GM12878 (cell line): ENCODE measurements around the gene SLC35A1. TPM values are rescaled to one million over a fixed set of nuclear protein-coding genes. Genes with fewer than 3 reads are reported as not detected.

Experiments used
- ATAC-seq: fragments of 200-7000 bp; cut with Tn5 transposase; 3 replicates; pipeline ENCODE4 v1.9.1; 2020; ENCODE audit warnings: mild to moderate bottlenecking, moderate library complexity
- BruUV-seq: library from RNA; stranded (reverse); fragments of 400-500 nt; replicated peaks from 2 replicates; lab custom pipeline; 2021; lab: Mats Ljungman, UMichigan
- CTCF ChIA-PET: fragments of 300-600 bp; sonication (Branson Sonifier 250); formaldehyde crosslinking; extraction: SDS; loops from one replicate; lab custom pipeline; 2021; ENCODE audit warnings: inconsistent platforms; lab: Yijun Ruan, JAX
- POLR2A ChIA-PET: fragments of 350-600 bp; formaldehyde crosslinking; extraction: SDS; loops from one replicate; lab custom pipeline; 2021; ENCODE audit warnings: inconsistent platforms; lab: Charles Lee
- RAD21 ChIA-PET: fragments of 300-600 bp; sonication (Branson Sonifier 250); formaldehyde crosslinking; loops from one replicate; lab custom pipeline; 2023; ENCODE audit warnings: antibody characterized with exemption; ENCODE audit not compliant: unreplicated experiment; lab: Charles Lee
- SMC1A ChIA-PET: fragments of 300-600 bp; sonication (Branson Sonifier 250); formaldehyde crosslinking; loops from one replicate; lab custom pipeline; 2023; ENCODE audit not compliant: unreplicated experiment, uncharacterized antibody; lab: Charles Lee
- DNase-seq: peaks from one replicate; pipeline ENCODE4 v3.0.0-alpha.2; 2011; ENCODE audit warnings: low read depth, low spot score
- FAIRE-seq: peaks from 3 replicates; lab custom pipeline; 2011; peaks lifted over from hg19 to GRCh38; lab: Jason Lieb, UNC
- H2AFZ ChIP-seq: 2 replicates; pipeline ENCODE4 v1.6.0; 2011; ENCODE audit warnings: low read depth, low read length, control low read depth; ENCODE audit not compliant: control insufficient read depth
- H3K27ac ChIP-seq: 2 replicates; pipeline ENCODE4 v1.5.1; 2011; ENCODE audit warnings: control low read depth; ENCODE audit not compliant: control insufficient read depth, insufficient read depth
- H3K27me3 ChIP-seq, 2 experiments: replicated peaks in 1 of 2; 2 replicates each; pipeline versions ENCODE4 v1.6.0 to v1.6.1; 2011; ENCODE audit warnings: low read length in 1 of 2; ENCODE audit not compliant: control insufficient read depth in 2 of 2, insufficient read depth in 2 of 2
- H3K36me3 ChIP-seq, 2 experiments: 2 replicates each; pipeline ENCODE4 v1.5.1; 2011; ENCODE audit warnings: low read length in 1 of 2; ENCODE audit not compliant: control insufficient read depth in 2 of 2, insufficient read depth in 2 of 2
- H3K4me1 ChIP-seq: 2 replicates; pipeline ENCODE4 v1.6.1; 2011; ENCODE audit warnings: mild to moderate bottlenecking, low read length, moderate library complexity, mixed read lengths; ENCODE audit not compliant: control insufficient read depth, insufficient read depth
- H3K4me2 ChIP-seq: 2 replicates; pipeline ENCODE4 v1.6.0; 2011; ENCODE audit warnings: control low read depth; ENCODE audit not compliant: control insufficient read depth, insufficient read depth
- H3K4me3 ChIP-seq: fragments of 200-600 bp; sonication (generic); 2 replicates; pipeline ENCODE4 v1.5.1; 2016
- H3K79me2 ChIP-seq: 2 replicates; pipeline ENCODE4 v1.6.0; 2011; ENCODE audit warnings: low read length; ENCODE audit not compliant: control insufficient read depth, insufficient read depth
- H3K9ac ChIP-seq: 2 replicates; pipeline ENCODE4 v1.8.0; 2011; ENCODE audit warnings: low read length, control low read depth, mixed read lengths; ENCODE audit not compliant: control insufficient read depth, insufficient read depth
- H3K9me3 ChIP-seq: replicated peaks from 3 replicates; pipeline ENCODE4 v1.5.1; 2011; ENCODE audit warnings: mild to moderate bottlenecking, low read length; ENCODE audit not compliant: control insufficient read depth, insufficient read depth
- H4K20me1 ChIP-seq: 2 replicates; pipeline ENCODE4 v1.6.0; 2011; ENCODE audit not compliant: control insufficient read depth, insufficient read depth
- BCL11A ChIP-seq: IDR thresholded peaks from 2 replicates; pipeline ENCODE4 v1.6.1; 2011; ENCODE audit warnings: low read depth, low read length
- CBX3 ChIP-seq: fragments of 200-600 bp; sonication (generic); IDR thresholded peaks from 2 replicates; pipeline ENCODE4 v1.6.1; 2016; ENCODE audit warnings: low read depth, borderline replicate concordance
- CHD2 ChIP-seq: IDR thresholded peaks from 2 replicates; pipeline ENCODE4 v1.6.1; 2011; ENCODE audit warnings: low read depth, low read length, improper control_type of control experiment, borderline replicate concordance
- IRF5 ChIP-seq: fragments of 450-650 bp; IDR thresholded peaks from 2 replicates; pipeline ENCODE4 v1.6.1; 2017; ENCODE audit warnings: borderline replicate concordance
- MLLT1 ChIP-seq: fragments of 450-650 bp; IDR thresholded peaks from 2 replicates; pipeline ENCODE4 v1.6.1; 2016; ENCODE audit warnings: mild to moderate bottlenecking
- MTA2 ChIP-seq: fragments of 450-650 bp; IDR thresholded peaks from 2 replicates; pipeline ENCODE4 v1.6.1; 2016; ENCODE audit warnings: low read depth, mild to moderate bottlenecking, moderate library complexity
- MYB ChIP-seq: fragments of 150-350 bp; IDR thresholded peaks from 2 replicates; pipeline ENCODE4 v1.6.1; 2014; ENCODE audit warnings: mild to moderate bottlenecking, low read depth, low read length, borderline replicate concordance
- NBN ChIP-seq: fragments of 450-650 bp; IDR thresholded peaks from 2 replicates; pipeline ENCODE4 v1.6.1; 2016
- NKRF ChIP-seq: fragments of 450-650 bp; conservative IDR thresholded peaks from 2 replicates; pipeline ENCODE4 v1.6.1; 2017; ENCODE audit warnings: mild to moderate bottlenecking, moderate library complexity
- PML ChIP-seq: IDR thresholded peaks from 2 replicates; pipeline ENCODE4 v1.6.1; 2012; ENCODE audit warnings: low read length, inconsistent platforms
- SIX5 ChIP-seq: IDR thresholded peaks from 2 replicates; pipeline ENCODE4 v1.6.1; 2011; ENCODE audit warnings: mild to moderate bottlenecking, low read depth, low read length, moderate library complexity; ENCODE audit not compliant: severe bottlenecking
- SMAD1 ChIP-seq: fragments of 450-650 bp; IDR thresholded peaks from 2 replicates; pipeline ENCODE4 v1.6.1; 2018; ENCODE audit warnings: mild to moderate bottlenecking, low read depth; ENCODE audit not compliant: partially characterized antibody
- SMAD5 ChIP-seq: IDR thresholded peaks from 2 replicates; pipeline ENCODE4 v1.6.1; 2016; ENCODE audit warnings: antibody characterized with exemption, low read depth
- SMC3 ChIP-seq: IDR thresholded peaks from 2 replicates; pipeline ENCODE4 v1.6.1; 2011; ENCODE audit warnings: low read length, improper control_type of control experiment, borderline replicate concordance
- ZBTB4 ChIP-seq: fragments of 450-650 bp; formaldehyde crosslinking; IDR thresholded peaks from 2 replicates; pipeline ENCODE4 v1.4.0; 2022; ENCODE audit warnings: mild to moderate bottlenecking, moderate library complexity
- ZNF274 ChIP-seq: IDR thresholded peaks from one replicate; pipeline ENCODE4 v1.8.0; 2011; ENCODE audit not compliant: insufficient read length, insufficient read depth
- WGBS: methylation state at CpG from one replicate; pipeline ENCODE4 v1.1.6; 2016; ENCODE audit warnings: low lambda C conversion rate; ENCODE audit not compliant: insufficient replicate concordance, insufficient coverage; ENCODE audit errors: missing lambda C conversion rate; 5-methylcytosine and 5-hydroxymethylcytosine counted together
- in situ Hi-C: fragments of 300-500 bp; cut with MboI; formaldehyde crosslinking; loops from 9 replicates; pipeline ENCODE4 v1.14.3; 2018; ENCODE audit warnings: mixed read lengths
- intact Hi-C: fragments of 100-400 bp; cut with micrococcal nuclease; formaldehyde crosslinking; loops from one replicate; pipeline ENCODE4 v1.14.2; 2022; ENCODE audit not compliant: unreplicated experiment
- polyA plus RNA-seq, 11 experiments: library from polyadenylated mRNA; depleted of rRNA in 4 of 11; unstranded in 6 of 11; stranded (reverse) in 5 of 11; fragments of >200 nt; fragmentation: Nextera tagmentation in 4 of 11; fragmentation: Illumina TruSeq in 1 of 11; extraction: Ambion mirVana in 4 of 11; extraction: Trizol in 1 of 11; gene quantifications; 1 replicate in 1 of 11; 2 replicates in 10 of 11; pipeline versions ENCODE4 v1.2.1 to v1.2.3, GENCODE V29; 2011 to 2016; ENCODE audit warnings: inconsistent platforms in 2 of 11, missing spikeins in 2 of 11, low read depth in 1 of 11
- total RNA-seq, 4 experiments: library from RNA; depleted of rRNA in 3 of 4; stranded (reverse); fragments of >200 nt in 3 of 4; fragmentation: Illumina TruSeq in 1 of 4; extraction: Trizol in 1 of 4; gene quantifications; 2 replicates each; pipeline versions ENCODE4 v1.2.1 to v1.2.3, GENCODE V29; 2013 to 2021

Gene SLC35A1
- total and polyA plus RNA-seq, 10 of the 15 experiments (the other 5 are each of a cell fraction or from before 2014, with no cell fraction given): 7.1 to 28.0 (median 12.4) TPM

GRCh38 chr6:87518453-87518852, 45.7 kb downstream of the SLC35A1 start:
- in situ Hi-C loops: no loop called here
- ChIA-PET CTCF (no interaction called here), RAD21 (no interaction called here), SMC1A (interaction anchor here (0.6 kb wide), 1 partner anchor 309 kb away, joined by 3 read pairs; no protein-coding TSS in a partner anchor), POLR2A (no interaction called here)
- no peak overlapping the region for H3K9ac ChIP-seq
- FAIRE-seq: no peak
- H3K9me3 ChIP-seq: no peaks in the 10 kb centered on the region
- no peaks in the 10 kb centered on the region for H3K4me1 ChIP-seq
- no peaks in the 10 kb centered on the region for H3K79me2 ChIP-seq
- TF ChIP-seq BCL11A (no peak), SMAD1 (no peak), NBN (no peak), MLLT1 (no peak), ZNF274 (no peak), CHD2 (no peak), IRF5 (no peak), MYB (no peak), SIX5 (no peak), SMC3 (no peak), CBX3 (no peak), PML (no peak), MTA2 (no peak), ZBTB4 (CRISPR knock-in tag) (no peak), SMAD5 (no peak), NKRF (no peak)
- BruUV-seq: no TSS peak
- H2AFZ ChIP-seq: no peak overlapping the region
- H3K4me3 ChIP-seq: no peak overlapping the region
- no peak for DNase-seq
- no peak overlapping the region for H3K4me2 ChIP-seq
- H3K27me3 ChIP-seq: no peaks in the 10 kb centered on the region
- H3K27ac ChIP-seq: no peak overlapping the region
- intact Hi-C loops: no loop called here
- no peaks in the 10 kb centered on the region for H4K20me1 ChIP-seq
- ATAC-seq: no peak
- peaks cover 3 to 42% of the 10 kb centered on the region in 2 experiments for H3K36me3 ChIP-seq
- 95% methylated on average over 8 of the region's 8 CpGs for WGBS
